DMS114 treated with DMSO at 0.1 percent for 48 hours (cell line): ENCODE measurements around the gene ASB2.

ENCODE experiments used
- DNase-seq: peaks from one replicate; lab custom pipeline; 2025; ENCODE audit not compliant: unreplicated experiment; lab: John Stamatoyannopoulos, UW

ASB2 gene

DNA sequence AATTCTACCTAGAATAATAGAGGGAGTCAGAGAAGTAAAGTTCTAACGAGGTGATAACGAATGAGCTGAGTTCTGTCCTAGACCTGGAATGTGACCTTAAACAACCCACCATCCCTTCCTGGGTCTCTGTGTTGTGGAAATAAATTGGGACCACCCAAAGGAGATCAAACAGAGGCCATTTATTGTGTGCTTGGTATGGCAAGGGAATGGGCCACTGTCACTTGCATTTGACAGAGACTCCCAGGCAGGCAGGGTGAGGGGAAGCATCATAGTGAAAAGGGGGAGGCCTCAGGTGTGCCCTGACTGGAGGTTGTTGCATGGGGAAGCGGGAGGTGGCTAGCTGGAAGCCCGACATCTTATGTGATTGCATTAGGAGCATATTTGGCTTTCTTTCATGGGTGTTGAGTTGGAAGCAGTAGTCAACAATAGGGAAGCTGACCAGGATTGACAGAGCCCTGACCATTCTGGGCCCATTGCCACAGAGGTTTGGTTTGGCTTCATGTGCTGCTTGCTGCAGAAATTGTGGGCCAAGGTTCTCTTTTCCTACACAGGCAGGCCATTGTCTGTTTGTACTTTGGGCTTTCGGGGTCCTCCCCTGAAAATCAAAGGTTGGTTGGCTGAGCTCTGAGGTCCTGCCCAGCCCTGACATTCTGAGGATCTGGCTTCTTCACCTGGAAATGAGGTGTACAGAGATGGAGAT is 66.8 kb downstream of the ASB2 start:
- DNase-seq: no peak

DNA sequence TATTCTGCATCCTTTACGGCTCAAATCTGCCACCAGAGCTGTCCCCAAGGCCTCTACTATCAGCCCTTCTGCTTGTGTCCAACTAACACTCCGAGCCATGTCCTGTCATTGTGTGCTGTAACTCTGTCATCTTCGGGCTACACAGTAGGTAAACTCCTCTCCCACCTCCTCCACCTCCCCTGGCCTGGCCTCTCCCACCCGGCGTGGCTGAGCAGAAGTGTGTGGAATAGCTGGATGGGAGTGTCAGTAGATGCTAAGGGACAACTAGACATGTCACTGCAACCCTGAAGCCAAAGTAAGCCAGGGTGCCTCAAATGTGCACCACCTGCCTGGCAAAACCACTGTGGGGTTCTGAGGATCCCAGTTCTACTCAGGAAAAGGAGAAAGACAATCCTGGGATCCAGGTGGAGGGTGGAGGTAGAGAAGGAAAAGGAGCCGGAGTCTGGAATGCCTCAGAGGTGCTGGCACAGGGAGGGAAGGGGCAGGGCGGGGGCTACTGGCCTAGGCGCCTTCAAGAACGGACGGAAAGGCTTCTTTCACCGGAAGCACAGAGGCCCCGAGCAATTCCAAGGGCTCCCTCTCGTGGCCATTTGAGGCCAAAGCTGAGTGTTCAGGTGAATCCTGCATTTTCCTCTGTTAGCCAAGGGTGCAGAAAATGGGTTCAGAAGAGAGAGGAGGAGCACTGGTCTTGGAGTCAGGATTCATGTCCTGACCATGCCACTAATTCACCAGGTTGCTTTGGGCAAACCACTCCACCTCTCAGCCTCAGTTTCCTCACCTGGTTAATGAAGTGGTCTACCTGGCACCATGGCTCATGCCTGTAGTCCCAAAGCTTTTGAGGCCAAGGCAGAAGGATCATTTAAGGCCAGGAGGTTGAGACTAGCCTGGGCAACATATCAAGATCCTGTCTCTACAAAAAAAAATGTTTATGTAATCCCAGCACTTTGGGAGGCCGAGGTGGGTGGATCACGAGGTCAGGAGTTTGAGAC is 69.7 kb downstream of the ASB2 start:
- DNase-seq: peak; percentile 12

DNA sequence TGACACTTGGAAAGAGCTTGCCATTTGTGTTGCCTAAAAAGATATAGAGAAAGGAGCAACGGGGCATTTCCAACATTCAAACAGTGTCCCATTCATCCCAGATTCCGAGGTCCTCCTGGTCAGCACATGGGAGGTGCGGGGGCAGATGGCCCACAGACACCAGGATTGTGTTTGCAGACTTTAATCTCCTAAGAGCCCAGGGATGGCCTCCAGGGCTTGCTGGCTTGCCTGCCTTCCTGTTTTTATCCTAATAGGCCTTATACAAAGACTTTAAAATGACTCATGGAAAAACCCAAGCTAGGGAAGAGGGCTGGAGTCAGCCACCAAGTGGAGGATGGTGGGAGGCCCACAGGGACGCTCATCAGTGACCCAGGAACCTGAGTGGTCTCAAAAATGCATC is 70.7 kb downstream of the ASB2 start:
- no peak for DNase-seq

DNA sequence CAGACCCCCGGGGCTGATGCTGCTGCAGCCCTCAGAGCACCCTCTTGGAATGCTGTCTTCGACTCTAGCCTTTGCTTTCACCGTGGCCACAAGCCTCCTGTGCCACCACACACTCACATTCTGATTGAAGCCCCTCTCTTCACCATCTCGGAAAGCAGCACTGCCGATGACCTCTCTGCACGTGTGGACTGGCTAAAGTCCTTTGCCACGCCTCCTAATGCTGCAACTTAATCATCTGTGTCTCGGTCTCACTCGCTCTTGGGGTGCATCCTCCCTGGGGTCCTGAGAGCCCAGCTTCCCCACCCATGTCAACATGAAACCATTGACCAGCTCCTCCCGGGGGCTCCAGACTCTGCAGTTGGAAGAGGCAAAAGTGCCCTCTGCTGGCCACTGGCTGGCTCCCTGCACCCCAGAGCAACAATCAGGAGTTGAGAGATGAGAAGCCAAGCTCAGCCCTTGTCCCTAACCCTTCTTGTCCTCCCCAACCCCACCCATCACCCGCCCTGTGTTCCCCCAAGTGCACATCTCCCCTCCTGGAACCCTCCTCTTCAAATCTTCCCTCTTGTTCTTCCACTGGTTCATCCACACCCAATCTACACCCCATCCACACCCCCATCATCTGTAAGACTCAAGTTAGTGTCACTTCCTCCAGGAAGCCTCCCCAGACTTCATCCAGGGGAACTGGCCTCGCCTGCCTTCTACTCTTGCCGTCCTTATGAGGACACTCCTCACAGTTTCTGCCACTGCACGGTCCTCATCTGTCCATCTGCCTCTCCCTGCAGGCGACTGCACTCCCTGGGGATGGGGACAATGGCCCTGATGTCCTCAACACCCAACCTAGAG is 72.8 kb downstream of the ASB2 start:
- DNase-seq: no peak

DNA sequence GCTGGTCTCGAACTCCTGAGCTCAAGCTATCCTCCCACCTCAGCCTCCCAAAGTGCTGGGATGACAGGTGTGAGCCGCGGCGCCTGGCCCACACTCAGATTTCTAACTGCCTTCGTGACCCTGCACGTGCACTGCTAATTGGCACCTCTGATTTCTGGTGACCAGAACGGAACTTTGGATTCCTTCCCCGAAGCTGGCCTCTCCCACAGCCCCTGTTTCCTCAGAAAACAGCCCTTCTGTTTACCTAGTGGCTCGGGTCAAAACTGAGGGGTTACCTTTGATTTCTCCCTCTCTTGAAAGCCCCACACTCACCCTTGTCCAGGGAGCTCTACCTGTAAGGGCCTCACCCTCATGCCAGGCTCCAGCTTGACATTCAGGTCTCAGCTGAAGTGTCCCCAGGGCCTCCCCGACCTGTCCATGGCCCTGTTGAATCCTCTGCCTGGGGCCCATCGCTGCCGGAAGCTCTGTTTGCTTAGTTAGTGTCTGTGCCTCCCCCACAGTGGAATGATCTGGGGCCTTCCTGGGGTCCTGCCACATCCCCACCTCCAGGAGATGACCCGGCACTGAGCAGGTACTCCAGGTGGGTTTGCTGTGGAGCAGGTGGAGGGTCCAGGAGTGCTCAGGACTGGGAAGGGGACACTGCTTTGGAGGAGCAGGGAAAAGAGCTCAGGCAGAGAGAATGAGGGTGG is 73.6 kb downstream of the ASB2 start:
- no peak for DNase-seq

DNA sequence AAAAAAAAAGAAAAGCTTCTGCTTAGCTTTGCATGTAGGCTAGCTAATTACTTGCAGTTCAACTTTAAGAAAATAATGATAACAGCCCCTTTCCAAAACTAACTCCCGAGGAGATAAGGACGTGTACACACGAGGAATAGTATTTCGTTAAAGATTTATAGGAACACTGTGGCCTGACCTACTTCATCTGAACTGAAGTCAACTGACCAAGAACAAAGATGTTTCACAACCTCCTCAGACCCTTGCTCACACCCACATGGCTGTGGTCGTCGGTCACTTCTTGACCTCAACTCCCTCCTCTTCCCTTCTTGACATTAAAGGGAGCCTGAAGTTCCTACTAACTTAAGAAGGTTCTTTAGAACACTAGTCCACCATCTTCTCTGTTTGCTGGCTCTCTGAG is 74.6 kb downstream of the ASB2 start:
- no peak for DNase-seq

DNA sequence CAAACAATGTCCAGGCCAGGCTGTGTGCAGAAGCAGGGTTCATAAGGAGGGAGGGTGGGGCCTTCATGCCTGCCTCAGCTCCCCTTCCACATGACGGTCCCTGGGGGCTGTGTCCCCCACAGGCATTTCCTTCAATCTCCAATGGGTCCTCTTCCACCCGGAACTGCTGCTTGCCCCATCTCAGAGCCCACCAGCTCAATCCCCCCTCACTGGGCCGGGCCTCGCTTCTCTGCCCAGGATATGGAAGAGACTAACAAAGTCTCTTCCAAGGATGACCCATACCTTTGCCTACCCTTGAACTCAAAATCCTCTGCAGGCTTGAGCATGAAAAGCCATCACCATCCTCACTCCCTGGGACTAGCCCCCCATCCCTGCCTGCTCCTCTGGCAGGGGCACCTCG is 77.6 kb downstream of the ASB2 start:
- DNase-seq: no peak

DNA sequence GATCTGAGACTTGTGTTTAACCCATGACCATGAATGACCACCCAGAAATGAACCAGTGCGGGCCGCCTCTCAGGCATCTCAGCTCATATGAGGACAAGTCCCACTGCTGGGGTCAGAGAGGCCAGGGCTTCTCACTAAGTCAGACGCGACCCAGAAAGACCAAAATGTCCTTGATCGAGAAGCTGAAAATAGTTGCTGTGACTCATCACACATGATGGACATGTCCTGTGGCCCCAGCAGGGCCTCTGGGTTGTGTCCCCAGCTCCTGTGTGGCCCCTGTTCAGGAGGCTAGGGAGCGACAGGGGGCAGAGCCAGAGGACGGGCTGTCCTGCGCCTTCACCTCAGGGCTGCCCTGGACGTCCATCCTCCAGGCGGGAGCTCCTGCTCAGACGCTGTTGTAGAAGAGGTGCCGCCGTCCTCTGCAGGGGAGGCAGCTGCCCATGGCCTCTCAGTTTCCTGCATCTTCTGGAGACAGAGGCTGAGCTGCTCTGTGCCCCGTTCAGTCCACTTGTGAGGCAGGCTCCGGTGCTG is 78.2 kb downstream of the ASB2 start:
- no peak for DNase-seq

DNA sequence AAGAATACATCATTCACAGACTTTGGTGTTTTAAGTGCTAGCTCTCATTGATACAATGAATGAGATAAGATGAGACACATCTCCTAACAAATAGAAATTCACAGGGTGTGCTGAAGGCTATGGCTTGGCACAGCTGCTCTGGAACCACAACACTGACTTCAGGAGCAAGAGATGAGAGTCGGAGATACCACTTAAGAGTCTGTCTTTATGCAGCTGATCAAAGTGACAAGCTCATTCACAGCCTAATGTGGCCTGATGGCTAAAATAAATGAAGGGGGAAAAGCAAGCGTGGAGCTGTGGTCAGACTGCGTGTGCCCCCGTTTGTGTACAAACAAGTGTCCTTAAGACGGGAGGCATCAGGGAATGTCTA is 78.9 kb downstream of the ASB2 start:
- no peak for DNase-seq

DNA sequence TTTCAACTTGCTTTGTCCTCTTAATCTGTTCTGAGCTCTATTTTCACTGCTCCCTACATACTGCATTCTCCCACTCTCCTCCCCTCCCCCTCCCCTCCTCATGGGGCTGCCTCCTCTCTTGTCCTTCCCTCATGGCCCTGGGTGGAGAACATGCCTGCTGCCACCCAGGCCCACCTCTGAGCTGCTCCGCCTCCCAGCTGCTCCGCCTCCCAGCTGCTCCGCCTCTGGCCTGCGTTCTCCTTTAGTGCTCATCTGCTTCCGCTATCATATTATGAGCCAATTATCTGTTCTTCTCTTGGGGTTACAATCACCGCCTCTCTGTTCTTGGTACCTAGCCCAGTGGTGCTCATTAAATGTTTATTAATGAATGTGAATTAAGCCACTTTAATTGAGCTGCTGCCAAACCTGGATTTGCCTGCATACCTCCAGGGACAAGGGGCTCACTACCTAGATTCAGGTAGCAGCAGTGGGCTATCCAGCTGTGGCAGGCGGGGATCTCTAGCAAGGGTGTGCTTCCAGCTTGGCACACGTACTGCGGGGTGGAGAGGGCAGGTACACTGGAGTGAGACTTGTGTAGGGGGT is 81.3 kb downstream of the ASB2 start:
- no peak for DNase-seq

DNA sequence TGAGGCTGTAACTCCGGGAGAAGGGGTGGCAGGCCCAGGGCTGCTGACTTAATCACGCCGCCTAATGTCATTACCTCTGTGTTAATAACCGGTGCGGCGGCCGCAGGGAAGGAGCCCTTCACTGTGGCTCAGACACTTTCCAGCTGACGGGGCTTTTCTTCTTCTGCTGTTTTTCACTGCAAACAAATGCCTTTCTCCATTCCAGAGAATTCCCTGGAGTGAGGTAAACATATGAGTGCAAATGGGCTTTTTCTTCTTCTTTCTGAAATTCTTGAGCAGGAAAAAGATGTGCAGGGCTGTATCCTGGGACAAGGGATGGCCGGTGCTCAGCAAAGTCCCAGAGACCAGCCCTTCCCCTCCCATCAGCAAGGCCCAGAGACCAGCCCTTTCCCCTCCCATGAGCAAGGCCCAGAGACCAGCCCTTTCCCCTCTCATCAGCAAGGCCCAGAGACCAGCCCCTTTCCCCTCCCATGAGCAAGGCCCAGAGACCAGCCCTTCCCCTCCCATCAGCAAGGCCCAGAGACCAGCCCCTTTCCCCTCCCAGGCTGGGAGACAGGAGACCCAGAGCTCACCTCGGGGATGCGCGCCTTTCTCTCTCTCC is 82.6 kb downstream of the ASB2 start:
- no peak for DNase-seq

DNA sequence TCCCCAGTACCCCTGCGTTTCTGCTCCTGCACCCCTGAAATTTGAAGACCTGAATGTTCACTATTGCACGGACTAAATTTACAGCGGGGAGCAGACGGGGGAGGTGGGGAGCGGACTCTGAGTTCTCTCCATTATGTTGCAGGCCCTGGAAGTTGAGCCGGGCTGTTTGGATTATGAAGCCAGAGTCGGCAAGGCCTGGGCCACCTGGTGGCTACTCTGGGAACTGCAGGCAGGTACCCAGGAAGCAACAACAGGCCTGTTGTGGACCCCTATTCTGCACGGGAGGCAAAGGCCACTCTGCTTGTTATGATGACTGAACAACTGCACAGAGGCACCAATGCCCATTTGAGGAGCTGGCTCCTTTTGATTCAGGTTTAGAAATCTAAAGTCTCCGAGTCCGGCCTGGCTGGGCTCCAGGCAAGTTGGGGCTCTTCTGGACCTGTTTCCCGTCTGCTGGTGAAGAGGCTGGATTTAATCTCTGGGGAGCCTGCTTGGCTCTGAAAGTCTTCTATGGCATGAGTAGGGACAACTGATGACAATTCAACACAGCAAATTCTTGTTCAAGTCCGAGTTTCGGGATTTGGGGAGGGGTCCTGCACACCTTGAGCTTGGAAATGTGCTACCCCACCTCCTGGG is 83.3 kb downstream of the ASB2 start:
- DNase-seq: peak; percentile 15

DNA sequence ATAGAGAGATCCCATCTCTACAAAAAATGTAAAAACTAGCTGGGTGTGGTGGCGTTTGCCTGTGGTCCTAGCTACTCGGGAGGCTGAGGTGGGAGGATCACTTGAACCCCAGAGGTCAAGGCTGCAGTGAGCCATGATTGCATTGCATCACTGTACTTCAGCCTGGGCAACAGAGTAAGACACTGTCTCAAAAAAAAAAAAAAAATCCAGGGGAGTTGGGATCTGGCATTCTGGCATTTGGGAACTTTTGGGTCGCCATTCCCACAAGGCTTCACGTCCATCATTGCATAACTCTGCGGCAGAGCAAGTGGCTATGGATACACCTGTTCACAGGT is 83.9 kb downstream of the ASB2 start:
- DNase-seq: no peak

DNA sequence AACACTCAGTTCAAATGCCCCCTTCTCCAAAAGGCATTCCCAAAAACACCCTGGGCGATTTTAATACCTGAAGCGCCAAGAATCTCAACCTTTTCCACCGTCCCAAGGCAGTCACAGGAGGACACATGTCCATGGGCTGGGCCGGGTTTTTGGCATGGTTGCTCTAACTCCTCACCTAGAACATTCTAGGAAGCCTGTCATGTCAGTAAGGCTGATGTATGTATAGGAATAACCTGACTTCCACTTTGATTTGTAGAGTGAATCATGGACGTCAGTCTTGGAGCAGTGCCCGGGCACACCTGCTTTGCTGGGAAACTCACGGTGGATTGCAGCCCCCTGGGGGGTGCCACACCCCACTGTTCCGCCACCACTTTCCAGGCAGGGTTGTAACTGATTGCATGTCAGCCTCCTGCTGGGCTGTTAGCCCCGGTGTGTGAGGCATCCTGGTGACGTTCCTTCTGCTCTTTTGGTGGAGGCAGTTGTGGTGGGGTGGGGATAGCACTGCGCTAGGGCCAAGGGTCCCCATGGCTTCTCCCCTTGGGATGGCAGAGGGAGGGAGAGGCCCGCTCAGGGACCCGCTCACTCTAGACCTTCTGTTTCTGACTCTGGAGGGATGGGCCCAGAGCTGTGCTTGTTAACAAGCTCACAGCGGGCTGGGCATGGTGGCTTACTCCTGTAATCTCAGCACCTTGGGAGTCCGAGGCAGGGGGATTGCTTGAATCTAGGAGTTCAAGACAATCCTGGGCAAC is 84.4 kb downstream of the ASB2 start:
- no peak for DNase-seq

DNA sequence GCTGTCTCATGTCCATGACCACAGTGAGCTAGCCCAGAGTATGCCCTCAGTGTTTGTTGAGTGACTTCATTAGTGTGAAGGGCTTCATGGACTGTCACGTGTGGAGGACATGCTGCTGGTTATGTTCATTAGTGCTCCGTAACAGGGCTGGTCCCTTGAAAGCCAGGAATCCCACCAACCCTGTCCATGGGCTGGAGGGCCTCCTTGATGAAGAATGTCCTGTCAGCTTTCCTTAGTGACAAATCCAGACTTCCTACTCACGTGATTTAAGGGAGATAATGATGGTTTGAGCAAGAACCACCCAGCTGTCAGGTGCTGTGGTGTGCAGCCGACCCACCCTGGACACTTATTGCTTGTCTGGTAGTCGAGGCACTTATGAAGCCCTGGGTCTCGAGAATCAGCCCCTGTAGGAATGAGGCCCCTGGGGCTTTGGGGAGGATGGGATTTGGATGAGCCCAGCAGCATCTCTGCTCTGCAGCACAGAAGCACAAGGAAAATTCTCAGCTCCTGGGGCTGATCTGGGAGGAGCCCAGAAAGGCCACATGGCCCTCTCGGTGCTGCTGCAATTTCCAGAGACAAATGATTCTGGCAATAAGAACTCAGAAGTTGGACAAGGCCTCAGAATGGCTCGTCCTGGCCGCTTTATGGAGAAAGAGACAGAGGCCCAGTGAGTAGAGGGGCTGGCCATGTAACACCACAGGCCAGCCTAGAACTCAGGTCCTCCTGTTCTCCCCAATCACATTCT is 86.5 kb downstream of the ASB2 start:
- DNase-seq: no peak

DNA sequence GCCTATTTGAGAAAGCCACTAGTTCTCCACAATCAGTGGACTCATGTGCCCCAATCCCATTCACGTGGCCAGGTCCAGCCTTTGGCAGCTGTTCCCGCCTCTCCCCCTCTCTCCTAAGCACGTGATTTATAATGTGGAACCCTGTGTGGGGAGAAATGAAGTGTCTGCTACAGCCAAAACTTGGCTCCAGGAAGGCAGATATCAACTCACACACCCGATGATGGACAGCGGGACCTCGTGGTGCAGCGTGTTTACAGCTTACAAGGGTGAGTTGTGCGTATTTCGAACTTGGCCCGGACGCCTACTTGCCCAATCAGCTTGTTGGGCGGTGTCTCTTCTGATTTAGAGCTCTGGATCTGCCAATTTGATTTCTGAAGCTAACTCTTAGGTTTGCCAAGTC is 87.4 kb downstream of the ASB2 start:
- no peak for DNase-seq

DNA sequence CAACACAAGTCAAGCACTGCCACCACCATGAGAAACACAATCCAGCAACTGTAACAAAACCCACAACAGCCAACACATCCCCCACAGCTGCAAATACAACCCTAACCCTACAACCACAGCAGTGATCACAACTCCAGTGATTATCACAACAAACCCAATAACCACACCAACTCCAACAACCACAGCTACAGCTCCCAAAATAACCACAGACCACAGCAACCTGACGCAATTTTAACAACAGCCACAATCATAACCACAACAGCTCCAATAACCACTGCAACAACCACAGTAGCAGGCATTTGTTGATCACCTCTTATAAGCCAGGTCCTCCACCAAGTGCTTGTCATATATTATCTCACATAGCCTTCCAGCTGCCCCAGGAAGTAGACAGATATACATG is 91.4 kb downstream of the ASB2 start:
- no peak for DNase-seq
